Subcutaneous adipose tissue (tissue), 4 donors: ENCODE data around the gene NELL1. TPM values are rescaled to one million over a fixed set of nuclear protein-coding genes. Genes with fewer than 3 reads are reported as not detected.

Source experiments
- CTCF ChIP-seq: fragments of 450-650 bp; IDR thresholded peaks from one replicate; pipeline ENCODE4 v1.5.1; 2016; ENCODE audit warnings: low read depth, mild to moderate bottlenecking, control low read depth, antibody characterized with exemption, moderate library complexity
- total RNA-seq, 4 donors: library from RNA; depleted of rRNA; stranded (reverse); fragments of >200 nt; gene quantifications; one replicate each; pipeline ENCODE4 v1.1.0, GENCODE V29; 2016

The NELL1 gene
- total RNA-seq, 4 donors from 2014 or later = not detected

DNA sequence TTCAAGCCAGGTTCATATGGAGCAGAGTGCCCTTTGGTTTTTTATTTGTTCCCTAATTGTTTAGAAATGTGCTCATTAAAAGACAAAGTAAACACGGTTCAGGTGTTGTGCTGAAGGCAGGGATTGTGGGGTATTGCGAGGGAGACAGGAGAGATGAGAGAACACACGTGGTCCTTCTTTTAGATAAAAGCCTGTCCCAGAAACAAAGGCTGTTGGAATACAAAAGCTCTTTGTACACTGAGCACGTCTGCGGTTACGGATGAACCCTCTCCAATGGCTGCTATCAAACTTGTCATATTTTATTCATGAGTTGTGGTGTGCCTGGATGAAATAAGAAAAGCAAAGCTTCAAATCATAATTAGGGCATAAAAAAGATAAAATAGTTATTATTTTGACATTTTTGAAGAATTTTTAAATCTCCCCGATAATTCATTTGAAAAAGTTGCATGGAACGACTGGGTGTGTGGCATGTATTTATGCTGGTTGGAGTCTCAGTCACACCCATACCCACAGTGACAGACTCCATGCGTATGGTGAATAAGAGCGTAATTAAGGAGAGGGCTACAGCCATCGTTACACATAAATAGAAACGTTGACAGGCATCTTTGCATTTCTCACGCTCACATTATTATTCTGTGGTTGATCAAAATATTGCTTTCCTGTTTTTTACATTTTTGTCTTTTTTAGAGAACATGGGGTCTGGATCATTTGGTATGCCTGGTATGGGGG is 92.9 kb downstream of the NELL1 start:
- no peak for TF ChIP-seq CTCF

- no peak for TF ChIP-seq CTCF
Observed at GRCh38 chr11:20762980-20763379, 93.6 kb downstream of the NELL1 start.

DNA sequence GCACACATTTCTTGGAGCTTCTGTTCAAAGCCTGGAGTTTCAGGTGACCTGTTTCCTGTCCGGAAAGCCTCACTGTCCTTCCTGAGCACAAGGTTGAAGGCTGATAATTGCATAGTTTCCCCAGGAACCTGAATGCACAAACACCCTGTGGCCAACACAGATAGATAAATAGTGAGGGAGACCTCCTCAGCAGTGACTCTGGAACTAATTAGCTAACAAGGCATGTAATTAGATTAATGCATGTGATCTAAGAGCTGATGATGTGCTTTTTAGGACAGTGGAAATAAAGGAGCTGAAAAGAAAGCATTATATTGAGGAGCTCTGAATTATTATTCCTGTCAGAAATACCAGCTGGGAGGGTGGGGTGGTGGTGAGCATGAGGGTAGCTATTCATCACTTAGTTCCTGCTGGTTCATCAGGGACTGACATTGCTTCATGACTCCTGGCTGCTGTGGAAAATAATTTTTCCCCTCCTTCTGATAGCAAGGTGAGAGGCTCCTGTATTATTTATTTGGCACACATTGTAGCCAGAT is 101.1 kb downstream of the NELL1 start:
- TF ChIP-seq CTCF = no peak

DNA sequence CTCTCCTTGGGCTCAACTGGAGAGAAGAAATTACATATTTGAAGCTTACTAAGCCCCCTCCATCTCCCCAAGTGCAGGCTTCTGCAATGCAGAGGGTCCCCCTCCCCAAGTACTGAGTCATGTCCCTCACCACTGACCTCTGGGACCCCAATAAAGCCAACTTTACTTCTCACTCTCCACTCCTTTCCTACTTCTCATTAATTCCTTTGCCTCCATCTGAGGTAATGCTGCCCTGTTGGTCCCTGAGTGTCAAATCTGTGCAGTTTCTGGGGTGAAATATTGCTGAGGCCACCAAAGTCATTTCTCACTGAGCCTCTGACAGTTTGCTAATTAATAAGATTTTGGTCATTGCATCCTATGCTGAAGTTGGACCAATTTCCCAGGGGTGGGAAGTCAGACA is 101.6 kb downstream of the NELL1 start:
- no peak for TF ChIP-seq CTCF

- TF ChIP-seq CTCF = no peak
Observed at GRCh38 chr11:20771681-20772080, 102.3 kb downstream of the NELL1 start.

GRCh38 chr11:20775331-20775730 is 105.9 kb downstream of the NELL1 start:
- TF ChIP-seq CTCF = no peak

- TF ChIP-seq CTCF = no peak
Observed at GRCh38 chr11:20782775-20783174, 113.4 kb downstream of the NELL1 start.
